D721Med (cell line): ENCODE results near the gene TMEM231.

ENCODE experiments used
- DNase-seq: peaks from one replicate; pipeline ENCODE4 v3.0.0; 2011; ENCODE audit warnings: low spot score; ENCODE audit not compliant: insufficient read length
- FAIRE-seq: peaks from 2 replicates; lab custom pipeline; 2011; peaks lifted over from hg19 to GRCh38; lab: Jason Lieb, UNC
- CTCF ChIP-seq: IDR thresholded peaks from 2 replicates; pipeline ENCODE4 v1.5.1; 2012; ENCODE audit warnings: mild to moderate bottlenecking, control low read depth; ENCODE audit not compliant: insufficient read depth; ENCODE audit errors: missing control alignments

The TMEM231 gene

DNA sequence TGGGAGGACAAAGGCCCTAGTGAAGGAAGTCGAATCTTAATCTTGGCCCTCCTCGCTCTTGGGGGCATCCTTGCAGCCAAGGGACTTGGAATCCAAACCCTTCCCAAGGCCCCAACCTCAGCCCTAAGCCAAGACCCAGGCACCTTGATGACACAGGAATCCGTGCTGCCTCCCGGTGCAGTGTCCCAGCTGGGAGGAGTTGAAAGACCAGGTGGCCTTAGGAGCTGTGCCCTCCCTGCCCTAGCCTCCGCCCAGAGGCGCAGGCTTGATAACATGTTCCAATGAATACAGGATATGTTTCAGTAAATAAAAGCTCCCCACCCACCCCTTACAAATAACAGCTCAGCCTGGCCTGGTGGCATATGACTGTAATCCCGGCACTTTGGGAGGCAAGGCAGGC lies 20.2 kb downstream of the TMEM231 start, which contains the start of gene CHST5:
CHST5 (minus strand) TSS at position 208 of the 400 bp plus-strand sequence. CDS start 5,724 bp downstream, outside the sequence.
- DNase-seq (no peak), FAIRE-seq (no peak)
- no peak for TF ChIP-seq CTCF

DNA sequence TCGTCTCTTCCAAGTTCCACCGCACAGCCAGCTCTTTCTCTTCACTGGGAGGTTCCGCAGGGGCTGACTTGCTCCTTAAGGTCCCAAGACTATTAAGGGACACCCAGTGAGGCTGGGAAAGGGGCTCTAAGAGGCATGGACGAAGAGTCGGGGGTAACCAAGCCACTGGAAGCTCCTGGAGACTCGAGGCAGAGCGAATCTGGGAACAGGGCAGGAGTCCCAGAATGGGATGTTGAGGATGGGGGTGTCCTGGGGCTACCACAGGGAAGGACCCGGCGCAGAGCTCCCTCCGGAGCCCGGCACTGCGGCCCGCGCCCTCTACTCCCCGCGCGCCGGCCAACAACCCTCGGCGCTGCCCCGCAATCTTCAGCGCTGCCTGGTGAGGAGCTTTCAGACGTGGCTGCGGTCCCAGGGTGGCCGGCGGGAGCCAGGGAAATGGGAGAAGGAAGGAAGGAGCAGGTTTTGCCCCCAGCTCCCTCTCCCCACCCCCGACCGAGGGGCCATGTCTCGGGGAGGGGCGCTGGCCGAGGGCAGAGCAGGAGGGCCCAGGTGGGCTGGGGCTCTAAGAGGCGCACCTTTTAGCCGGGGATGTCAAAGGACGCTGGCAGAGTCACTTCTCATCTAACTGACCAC lies 20.7 kb downstream of the TMEM231 start:
- no peak for FAIRE-seq
- no peak for TF ChIP-seq CTCF
- DNase-seq: no peak

DNA sequence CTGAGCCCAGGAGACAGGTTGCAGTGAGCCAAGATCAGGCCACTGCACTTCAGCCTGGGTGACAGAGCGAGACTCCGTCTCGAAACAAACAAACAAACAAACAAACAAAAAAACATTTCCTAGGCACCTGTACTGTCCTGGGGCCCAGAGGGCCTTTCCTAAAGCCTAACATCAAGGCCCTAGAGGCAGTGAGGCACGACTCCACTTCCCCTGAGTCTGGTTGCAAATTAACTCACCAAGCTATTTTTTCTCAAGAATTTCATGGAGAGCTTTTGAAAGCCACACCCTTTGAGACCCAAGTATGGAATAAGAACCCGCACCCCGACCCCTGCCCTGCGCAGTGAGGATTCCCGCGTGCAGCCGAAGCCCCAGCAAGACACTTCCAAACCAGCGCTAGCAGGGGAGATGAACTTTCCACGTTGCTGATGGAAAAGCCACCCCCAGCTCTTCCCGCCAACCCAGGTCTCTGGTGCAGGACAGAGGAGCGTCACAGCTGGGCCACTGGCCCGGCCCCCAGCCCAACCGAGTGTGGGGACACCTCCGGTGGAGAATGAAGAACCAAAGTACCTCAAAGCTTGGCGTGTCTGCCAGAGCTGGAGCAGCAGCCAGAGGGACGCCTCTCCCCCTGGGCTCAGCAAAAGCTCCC lies 21.4 kb downstream of the TMEM231 start:
- no peak for DNase-seq
- FAIRE-seq: no peak
- TF ChIP-seq CTCF: no peak

DNA sequence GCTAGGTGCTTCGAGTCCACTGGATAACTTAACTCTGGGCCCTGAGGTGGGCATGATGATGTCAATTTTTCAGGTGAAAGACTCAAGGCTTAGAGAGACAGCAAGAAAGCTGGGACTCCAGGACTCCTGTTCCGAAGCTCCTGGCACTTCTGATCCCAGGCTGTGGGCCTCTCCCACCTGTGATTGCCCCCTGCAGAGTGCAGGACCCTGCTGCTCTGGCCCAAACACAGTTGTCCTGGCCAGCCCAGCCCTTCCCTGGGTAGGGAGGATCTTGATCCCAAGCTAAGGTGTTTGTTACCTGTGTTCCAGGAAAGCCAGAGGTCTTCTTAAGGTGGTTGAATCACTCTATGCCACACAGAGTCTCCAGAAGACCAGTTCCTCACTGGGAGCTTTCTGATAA lies 23.3 kb downstream of the TMEM231 start:
- TF ChIP-seq CTCF: no peak
- no peak for FAIRE-seq
- DNase-seq: no peak

GRCh38 chr16:75532142-75532765 lies 23.8 kb downstream of the TMEM231 start:
- FAIRE-seq (no peak), DNase-seq (no peak)
- no peak for TF ChIP-seq CTCF

- FAIRE-seq: no peak
- no peak for DNase-seq
- no peak for TF ChIP-seq CTCF
These were observed 26.1 kb downstream of the TMEM231 start for GRCh38 chr16:75529959-75530358.
